LNCAP (cell line): ENCODE results near the gene NRAP.

ENCODE experiments used
- TF ChIP-seq, protein P1 (sequence below): fragments of 450-650 bp; IDR thresholded peaks from 2 replicates; pipeline ENCODE4 v1.5.1; 2017; ENCODE audit warnings: mild to moderate bottlenecking

The NRAP gene

DNA sequence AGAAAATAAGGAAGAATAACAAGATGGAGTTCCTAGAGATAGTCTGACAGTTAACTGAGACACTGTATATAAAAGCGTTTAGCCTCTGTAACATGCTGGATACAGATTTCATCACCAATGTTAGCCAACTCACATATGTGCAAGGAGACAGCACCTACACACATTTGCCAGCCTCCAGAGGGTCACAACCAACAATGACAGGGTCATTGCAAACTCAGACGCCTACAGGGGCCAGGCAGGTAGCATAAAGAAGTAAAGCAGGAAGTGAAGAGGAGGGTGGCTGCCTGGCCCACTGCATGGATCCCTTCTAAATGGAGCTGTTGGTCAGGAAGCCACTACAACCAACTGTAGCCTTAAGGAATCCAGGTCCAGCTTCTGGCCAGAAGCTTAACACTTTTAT lies 50.4 kb downstream of the NRAP start:
- TF ChIP-seq, protein P1, sequence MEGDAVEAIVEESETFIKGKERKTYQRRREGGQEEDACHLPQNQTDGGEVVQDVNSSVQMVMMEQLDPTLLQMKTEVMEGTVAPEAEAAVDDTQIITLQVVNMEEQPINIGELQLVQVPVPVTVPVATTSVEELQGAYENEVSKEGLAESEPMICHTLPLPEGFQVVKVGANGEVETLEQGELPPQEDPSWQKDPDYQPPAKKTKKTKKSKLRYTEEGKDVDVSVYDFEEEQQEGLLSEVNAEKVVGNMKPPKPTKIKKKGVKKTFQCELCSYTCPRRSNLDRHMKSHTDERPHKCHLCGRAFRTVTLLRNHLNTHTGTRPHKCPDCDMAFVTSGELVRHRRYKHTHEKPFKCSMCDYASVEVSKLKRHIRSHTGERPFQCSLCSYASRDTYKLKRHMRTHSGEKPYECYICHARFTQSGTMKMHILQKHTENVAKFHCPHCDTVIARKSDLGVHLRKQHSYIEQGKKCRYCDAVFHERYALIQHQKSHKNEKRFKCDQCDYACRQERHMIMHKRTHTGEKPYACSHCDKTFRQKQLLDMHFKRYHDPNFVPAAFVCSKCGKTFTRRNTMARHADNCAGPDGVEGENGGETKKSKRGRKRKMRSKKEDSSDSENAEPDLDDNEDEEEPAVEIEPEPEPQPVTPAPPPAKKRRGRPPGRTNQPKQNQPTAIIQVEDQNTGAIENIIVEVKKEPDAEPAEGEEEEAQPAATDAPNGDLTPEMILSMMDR, result no peak

DNA sequence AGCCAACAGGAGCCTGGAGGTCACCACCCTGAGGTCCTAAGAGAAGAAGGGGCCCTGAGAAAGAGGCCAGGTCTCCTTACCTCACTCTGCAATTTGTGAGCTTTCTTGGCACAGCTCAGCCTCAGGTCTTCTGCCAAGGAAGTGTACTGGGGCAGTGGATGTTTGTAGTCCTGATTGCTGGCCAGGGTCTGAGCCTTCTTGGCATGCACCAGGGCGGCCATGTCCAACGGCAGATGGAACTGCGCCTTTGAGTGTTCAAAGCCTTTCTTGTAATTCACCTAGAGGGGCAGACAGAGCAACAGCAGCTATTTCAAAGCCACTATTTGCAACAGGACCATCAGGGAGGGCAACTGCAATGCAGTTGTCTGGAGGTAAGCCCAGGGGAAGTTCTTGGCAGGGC lies 51.7 kb downstream of the NRAP start:
- TF ChIP-seq, protein P1, result no peak

DNA sequence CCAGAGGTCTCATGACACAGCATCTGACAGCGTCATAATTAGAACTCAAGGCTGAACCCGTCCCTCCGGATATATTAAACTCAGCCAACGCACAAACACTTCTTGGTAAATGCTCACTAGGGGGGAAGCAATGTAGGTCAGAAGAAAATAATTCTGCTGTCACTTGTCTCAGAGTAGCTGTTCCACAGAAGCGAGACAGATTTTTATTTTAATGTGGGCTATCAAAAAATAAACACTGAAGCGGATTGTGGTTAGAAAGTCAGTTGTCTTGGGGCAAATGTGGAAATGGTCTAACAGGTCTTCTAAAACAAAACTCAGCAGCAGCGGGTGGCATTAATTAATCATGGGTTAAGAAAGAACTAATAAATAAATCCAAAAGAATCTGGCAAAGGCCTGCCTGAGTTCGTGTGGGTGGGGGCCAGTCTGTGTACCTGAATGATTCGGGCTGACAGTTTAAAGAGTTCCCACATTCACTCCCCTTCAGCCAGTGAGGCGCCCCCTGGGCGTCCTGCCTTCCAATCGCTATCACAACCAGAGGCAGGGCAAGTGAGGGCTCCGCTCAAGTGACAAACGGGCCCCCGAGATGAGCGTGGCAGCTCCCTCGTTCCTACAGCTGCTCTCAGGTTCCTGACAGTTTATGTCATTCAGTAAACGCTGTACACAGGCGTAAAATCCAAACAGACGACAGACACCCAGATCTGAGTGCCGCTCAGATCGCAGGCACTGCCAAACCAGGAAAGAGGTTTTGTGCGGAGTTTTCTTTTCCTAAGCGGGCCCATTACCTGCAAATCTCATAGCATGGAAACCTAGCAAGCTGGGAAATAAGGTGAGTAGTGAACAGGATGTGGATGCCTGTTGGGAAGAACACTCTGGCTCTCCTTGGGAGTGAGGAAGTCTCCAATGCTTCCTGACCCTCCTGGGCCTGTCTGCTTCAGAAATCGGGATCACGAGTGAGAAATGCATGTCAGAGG lies 52.9 kb downstream of the NRAP start:
- TF ChIP-seq, protein P1, result no peak

DNA sequence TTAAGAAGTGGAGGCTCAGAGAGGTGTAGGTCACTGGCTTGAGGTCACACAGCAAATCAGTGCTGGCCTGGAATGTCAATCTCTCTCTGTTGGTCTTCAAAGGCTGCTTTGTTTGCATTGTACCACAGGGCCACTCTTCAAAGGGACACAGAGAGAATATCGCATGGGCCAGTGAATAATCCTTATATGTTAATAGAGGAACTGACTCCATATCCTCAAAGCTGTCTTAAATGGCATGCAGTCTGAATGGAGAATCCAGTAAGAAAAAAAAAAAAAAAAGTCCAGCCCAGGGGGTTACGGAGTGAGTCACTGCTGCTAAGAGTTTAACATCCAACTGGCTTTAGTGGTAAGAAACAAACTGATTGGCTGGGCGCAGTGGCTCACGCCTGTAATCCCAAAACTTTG lies 54.1 kb downstream of the NRAP start:
- TF ChIP-seq, protein P1, result no peak

DNA sequence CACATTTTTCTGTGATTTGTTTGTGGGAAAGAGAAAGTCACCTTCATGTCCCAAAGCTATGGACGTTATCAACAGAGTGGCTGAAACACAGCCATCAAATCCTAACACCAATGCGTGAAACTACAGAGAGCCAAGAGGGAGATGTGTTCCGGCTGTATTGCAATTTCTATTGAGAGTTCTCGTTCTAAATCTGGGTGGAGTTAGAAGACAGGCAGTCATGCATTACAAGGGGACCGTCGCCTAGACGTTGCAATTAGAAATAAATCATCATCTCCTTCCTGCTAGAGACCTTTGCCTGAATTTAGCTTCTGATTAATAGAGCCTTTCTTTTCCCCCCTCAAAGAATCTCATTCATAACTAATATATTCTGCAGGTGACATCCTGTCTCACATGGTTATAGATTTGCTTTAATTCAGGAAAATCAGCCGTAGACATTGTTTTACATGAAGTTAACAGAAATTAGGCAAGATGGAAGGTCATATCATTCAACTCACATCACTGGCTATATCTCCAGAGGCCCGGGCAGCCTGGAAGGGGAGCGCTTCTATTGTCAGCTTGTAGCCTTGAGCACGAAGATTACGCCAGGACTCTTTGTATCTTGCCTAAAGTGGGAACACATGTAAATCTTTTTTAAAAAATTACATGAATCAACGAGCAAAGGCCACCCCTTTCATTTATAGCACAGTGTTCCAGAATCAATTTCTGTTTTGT lies 58.4 kb downstream of the NRAP start:
- TF ChIP-seq, protein P1, result no peak

DNA sequence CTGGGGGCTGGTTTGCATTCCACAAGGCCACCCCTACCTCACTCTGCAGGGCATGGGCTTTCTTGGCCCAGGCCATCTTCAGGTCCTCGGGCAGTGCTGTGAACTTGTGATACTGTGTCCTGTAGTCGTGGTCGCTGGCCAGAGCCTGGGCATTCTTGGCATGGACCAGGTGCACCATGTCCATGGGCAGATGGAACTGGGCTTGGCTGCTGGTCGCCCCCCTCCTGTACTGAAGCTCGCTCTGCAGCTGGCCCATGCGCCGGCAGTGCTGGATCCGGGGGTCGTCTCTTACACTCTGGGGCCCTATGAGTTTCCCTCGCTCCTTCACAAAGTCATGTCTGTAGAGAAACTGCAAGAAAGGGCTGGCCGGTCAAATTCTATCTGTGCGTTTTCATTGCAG lies 59.3 kb downstream of the NRAP start:
- TF ChIP-seq, protein P1, result no peak

DNA sequence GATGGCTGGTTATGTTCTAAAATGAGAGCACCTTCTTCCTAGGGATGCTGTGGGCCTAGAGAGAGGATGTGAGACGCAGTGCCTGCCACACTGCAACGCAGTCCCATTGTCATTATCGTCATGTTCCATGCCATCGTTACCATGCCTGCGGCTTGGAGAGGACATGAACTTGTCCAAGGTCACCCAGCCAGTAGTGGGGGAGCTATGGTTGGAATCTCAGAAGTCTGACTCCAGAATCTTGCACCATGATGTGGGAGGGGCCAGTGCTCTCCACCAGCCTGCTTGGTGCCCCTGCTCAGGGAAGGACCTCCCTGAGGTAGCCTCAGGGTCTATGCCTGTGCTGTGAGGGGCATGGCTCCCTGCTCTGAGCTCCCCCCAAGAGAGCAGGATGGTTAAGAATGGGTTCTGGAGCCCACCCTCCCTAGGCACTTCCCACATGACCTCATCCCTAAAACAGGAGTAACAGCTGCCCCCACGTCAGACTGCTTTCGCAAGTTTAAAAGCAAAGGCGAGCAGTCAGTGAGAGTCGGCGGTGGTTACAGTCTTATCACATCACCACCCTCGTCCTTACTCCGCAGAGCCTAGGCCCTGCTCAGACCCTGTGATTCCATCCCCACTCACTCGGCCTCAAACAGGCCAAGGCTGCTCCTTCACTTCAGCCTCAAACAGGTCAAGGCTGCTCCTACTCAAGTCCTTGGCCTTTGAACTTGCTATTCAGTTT lies 60.6 kb downstream of the NRAP start:
- TF ChIP-seq, protein P1, result no peak
